GM06990 (cell line): Measurements from ENCODE around the gene BANF2.
A peak's percentile ranks its signal among the peaks of the same experiment; 100 is the strongest.

ENCODE experiments used
- DNase-seq: peaks from one replicate; pipeline ENCODE4 v3.0.0-alpha.2; 2011; ENCODE audit not compliant: insufficient read length; ENCODE audit errors: extremely low read depth
- H3K27me3 ChIP-seq: replicated peaks from 2 replicates; pipeline ENCODE4 v1.6.0; 2011; ENCODE audit warnings: low read length; ENCODE audit not compliant: control insufficient read depth, insufficient read depth
- H3K36me3 ChIP-seq: 2 replicates; pipeline ENCODE4 v1.5.1; 2011; ENCODE audit warnings: low read length; ENCODE audit not compliant: control insufficient read depth, insufficient read depth
- H3K4me3 ChIP-seq: replicated peaks from 2 replicates; pipeline ENCODE4 v1.5.1; 2011; ENCODE audit warnings: low read depth, mild to moderate bottlenecking, control low read depth, low read length
- CTCF ChIP-seq: IDR thresholded peaks from 2 replicates; pipeline ENCODE4 v1.5.1; 2011; ENCODE audit warnings: low read length, control low read depth, mild to moderate bottlenecking, inconsistent platforms; ENCODE audit not compliant: insufficient read depth, poor library complexity, severe bottlenecking

The BANF2 gene

GRCh38 chr20:17653835-17654648 is 45.7 kb upstream of the BANF2 start:
- no peaks in the 10 kb centered on the region for H3K27me3 ChIP-seq
- H3K4me3 ChIP-seq = no peak overlapping the region
- peaks cover 19% of the 10 kb centered on the region for H3K36me3 ChIP-seq
- TF ChIP-seq CTCF = no peak
- DNase-seq = no peak

GRCh38 chr20:17654649-17655285 is 45.0 kb upstream of the BANF2 start:
- H3K4me3 ChIP-seq = no peak overlapping the region
- no peak for DNase-seq
- TF ChIP-seq CTCF = peak; percentile 52
- H3K27me3 ChIP-seq = no peaks in the 10 kb centered on the region
- peaks cover 18% of the 10 kb centered on the region for H3K36me3 ChIP-seq

- no peak overlapping the region for H3K4me3 ChIP-seq
- no peak for DNase-seq
- no peak for TF ChIP-seq CTCF
- H3K36me3 ChIP-seq = peaks cover 20% of the 10 kb centered on the region
- no peaks in the 10 kb centered on the region for H3K27me3 ChIP-seq
These were observed 44.5 kb upstream of the BANF2 start for GRCh38 chr20:17655286-17655651.

- H3K27me3 ChIP-seq = no peaks in the 10 kb centered on the region
- no peak for DNase-seq
- H3K4me3 ChIP-seq = no peak overlapping the region
- H3K36me3 ChIP-seq = peaks cover 20% of the 10 kb centered on the region
- no peak for TF ChIP-seq CTCF
These were observed 43.8 kb upstream of the BANF2 start for GRCh38 chr20:17655865-17656479.

- no peak for TF ChIP-seq CTCF
- H3K4me3 ChIP-seq = no peak overlapping the region
- H3K27me3 ChIP-seq = no peaks in the 10 kb centered on the region
- H3K36me3 ChIP-seq = peaks cover 18% of the 10 kb centered on the region
- DNase-seq = no peak
These were observed 42.5 kb upstream of the BANF2 start for GRCh38 chr20:17657079-17657825.
